Suppressor macrophage (primary cell): ENCODE results near the gene UQCC2.
A peak's percentile ranks its signal among the peaks of the same experiment; 100 is the strongest.

Experiments used
- DNase-seq, 4 experiments: peaks; one replicate each; pipeline ENCODE4 v3.0.0-alpha.2; 2020 to 2022

Gene UQCC2

GRCh38 chr6:33725222-33725621 lies 13.7 kb upstream of the UQCC2 start:
- no peak for DNase-seq

GRCh38 chr6:33724102-33725023 lies 12.9 kb upstream of the UQCC2 start:
- no peak for DNase-seq

DNA sequence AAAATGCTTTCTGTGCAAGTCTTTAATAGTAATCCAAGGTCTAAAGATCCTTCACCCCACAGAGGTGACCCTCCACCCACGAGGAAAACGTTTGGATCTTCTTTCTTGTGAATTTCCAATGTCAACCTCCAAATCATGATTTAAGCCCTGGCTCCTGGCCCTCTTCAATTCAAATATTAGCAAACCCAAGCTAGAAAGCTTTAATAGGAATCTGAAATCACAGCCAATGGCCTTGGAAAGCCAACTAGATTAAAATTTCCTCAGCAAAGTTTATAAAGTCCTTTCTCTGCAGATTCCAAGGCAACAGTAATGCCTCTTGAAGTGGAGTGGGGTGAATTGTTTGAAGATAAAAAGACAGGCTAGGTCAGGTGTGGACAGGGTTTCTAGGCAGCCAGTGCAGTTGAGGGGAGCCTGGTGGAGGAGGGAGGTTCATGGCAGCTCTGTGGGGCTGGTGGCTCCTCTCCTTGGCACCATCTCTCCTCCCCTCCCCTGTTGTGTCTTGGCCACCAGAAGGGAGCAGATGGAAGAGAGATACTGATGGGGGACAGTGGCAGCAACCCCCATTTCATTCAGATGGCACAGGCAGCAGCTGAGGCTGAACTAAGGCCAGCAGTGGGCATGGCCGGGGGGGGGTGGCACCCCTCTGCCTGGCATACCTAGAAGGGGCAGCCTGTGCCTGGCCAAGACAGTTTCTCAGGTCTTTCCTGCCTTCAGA lies 12.0 kb upstream of the UQCC2 start:
- no peak for DNase-seq

DNA sequence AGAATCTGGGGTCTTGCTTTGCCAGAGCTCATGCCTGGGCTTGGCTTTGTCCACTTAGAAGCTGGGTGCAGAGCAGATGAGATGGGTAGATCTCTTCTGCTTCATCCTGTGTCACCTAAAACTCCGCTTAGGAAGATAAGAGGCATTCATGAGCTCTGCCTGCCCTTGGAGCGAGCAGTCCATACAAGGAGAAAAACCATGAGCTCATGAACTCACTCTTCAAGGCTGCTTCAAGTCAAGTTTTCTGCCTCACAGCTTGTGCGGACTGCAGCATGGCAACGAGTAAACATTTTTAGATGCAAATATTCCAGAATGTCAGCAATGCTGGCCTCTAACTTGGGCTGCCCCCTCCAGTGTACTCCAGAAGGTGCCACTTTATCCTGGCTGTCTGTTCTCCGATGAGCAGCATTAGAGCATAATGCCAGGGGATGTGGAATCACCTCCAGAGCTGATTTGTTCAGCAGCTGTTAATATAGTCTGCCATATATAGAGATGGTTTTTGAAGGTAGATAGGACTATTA lies 10.7 kb upstream of the UQCC2 start:
- DNase-seq = no peak

DNA sequence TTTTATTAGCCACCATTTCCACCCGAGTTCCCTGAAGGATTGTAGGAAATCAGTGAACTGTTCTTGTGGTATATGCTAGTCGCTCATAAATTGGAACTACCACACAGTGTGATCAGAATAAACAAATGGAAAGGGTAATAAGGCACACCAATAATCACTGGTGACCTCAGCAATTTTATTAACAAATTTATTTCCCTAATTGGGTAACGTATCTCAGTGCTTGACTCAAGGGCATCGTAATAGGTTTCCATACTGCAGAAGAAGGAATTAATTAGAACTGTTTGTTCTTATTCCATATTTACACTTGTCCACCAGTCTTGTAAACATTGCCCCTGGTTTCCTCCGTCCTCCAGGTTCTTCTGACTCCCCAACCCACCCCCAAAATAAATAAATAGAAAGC lies 10.0 kb upstream of the UQCC2 start:
- no peak for DNase-seq

- DNase-seq = peak in 2 of 4 experiments; percentile 7 to 10
Measured at GRCh38 chr6:33720998-33721397, 9.5 kb upstream of the UQCC2 start.

GRCh38 chr6:33719326-33719987 lies 8.0 kb upstream of the UQCC2 start:
- DNase-seq = no peak

- no peak for DNase-seq
Measured at GRCh38 chr6:33718713-33719112, 7.2 kb upstream of the UQCC2 start.

GRCh38 chr6:33717934-33718455 lies 6.5 kb upstream of the UQCC2 start:
- DNase-seq = no peak

DNA sequence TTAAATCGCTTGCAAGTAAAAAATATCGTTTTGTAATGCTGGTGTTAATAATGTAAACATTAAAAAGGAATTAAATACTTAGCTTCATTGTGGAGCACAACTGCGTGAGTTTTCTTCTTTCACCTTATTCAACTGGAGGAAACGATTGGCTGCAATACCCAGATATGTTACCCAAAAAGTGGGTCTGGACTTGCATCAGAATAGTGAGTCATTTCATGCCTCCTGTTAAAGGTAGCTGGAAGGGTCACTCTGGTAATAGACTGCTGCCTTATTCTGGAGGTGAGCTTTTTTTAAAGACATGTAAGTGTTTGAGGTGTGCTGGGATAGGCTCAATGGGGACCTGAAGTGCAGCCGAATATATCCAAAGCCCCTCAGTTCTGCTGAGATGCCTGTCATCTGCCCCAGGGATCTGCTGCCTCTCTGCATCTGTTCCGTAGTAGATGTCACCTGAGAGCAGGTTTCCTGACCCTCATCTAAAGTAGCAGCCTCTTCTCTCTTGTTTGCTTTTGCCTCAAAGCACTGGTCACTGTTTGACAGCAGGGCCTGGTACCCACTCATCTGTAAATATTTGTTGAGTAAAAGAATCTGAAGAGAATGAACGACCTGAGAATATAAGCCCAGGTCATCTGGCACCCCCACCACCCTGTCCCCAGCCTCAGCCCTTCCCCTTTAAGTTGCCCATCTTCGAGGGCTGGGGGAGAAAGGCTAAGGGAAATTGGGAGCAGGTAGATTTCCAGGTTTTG lies 5.6 kb upstream of the UQCC2 start:
- DNase-seq = no peak

DNA sequence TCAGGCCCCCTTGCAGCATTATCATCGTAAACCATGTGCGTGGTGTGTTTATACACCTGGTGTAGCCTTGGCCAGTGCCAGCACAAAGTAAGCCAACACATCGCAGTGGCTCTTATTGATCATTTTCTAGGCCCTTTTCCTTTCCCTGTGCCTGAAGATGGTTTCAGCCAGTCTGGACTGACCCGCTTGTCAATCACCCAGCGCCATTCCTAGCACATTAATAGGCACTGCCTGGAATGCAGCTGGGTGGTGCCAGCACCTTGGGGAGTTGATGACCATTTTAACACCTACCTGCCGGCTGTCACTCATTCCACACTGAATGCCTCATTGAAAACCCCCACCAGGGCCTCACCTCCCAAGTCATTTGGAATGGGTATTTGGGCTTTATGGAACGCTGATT lies 4.9 kb upstream of the UQCC2 start:
- DNase-seq = no peak

DNA sequence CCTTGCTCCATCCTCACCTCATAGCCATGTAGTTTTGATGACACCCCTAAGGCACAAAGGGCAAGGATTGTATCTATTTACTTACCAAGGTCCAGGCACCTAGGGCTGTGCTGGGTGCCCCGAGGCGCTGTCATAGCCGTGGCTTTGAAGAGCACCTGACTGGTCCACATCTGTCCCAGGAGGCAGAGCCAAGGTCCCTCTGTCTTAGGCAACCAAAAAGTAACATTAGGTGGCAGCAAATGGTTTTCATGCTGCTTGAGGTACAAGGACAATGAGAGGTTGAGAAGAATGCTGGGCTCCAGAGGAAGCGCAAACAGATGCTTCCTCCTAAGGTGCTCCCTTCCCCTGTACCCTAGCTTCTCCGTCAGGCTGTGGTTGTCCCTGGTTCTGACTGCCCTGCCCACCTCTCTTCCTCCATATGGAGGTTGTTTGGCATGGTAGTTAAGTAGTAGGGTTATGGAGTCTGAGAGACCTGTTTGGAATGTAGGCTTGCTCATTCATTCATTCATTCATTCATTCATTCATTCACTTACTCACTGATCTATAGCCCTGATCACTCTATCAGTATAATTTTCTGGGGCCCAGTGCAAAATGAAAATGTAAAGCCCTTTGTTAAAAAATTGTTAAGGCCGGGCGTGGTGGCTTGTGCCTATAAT lies 3.0 kb upstream of the UQCC2 start:
- no peak for DNase-seq

- DNase-seq = no peak
Measured at GRCh38 chr6:33713786-33714185, 2.3 kb upstream of the UQCC2 start.

- peak in 1 of 4 experiments; percentile 16 for DNase-seq
Measured at GRCh38 chr6:33712914-33713313, 1.4 kb upstream of the UQCC2 start.

GRCh38 chr6:33710296-33711121 lies 991 bp downstream of the UQCC2 start:
- peak in 2 of 4 experiments; percentile 5 to 14 for DNase-seq

- no peak for DNase-seq
Measured at GRCh38 chr6:33709605-33710295, 1.8 kb downstream of the UQCC2 start.

DNA sequence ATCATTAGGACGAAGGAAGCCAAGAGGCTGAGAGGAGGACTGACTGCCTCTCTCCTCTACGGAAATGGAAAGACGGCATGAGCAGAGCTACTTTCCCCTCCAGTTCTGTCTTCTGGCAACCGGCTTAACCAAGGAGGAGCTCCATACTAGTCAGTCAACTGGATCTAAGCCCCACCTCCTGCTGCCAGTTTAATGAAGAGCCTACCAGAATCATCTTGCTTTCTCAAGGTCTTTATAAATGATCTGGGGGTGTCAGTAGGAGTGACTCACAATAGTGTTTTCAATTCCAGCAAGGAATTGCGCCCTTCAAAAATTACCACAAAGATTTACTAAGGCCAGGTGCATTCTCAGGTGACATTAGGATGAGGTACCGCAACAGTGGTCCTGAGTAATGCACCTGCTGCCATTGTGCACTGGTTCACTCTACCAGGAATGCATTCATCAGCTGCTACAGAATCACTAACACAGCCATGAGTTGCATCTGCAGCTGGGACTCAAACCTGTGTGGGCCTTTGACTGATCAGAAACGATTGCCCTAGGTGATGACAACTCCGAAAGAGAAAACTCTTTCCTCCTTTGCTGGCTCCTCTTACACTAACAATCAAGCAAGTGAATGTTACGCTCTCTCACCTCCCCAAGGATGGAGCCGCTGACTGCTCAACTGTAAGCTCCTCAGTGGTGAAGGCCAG lies 2.8 kb downstream of the UQCC2 start:
- no peak for DNase-seq

GRCh38 chr6:33707771-33708170 lies 3.7 kb downstream of the UQCC2 start:
- DNase-seq = no peak
